Activated naive CD4-positive, alpha-beta T cell treated with anti-CD3 and anti-CD28 coated beads, Interleukin-2, amount 10 ng/mL, durations not matched to agents 7 days and 5 days (primary cell): ENCODE measurements around the gene IFNA5.

Experiments used
- CTCF ChIA-PET: fragments of 350-600 bp; sonication (Branson Sonifier 250); formaldehyde crosslinking; loops from one replicate; lab custom pipeline; 2021; ENCODE audit warnings: antibody characterized with exemption; lab: Charles Lee
- DNase-seq: peaks from one replicate; pipeline ENCODE4 v3.0.0-alpha.2; 2020
- H3K27ac Mint-ChIP-seq: one replicate; pipeline ENCODE4 v1.8.0; 2021; ENCODE audit warnings: mild to moderate bottlenecking, moderate library complexity, mixed read lengths
- H3K27me3 Mint-ChIP-seq: one replicate; pipeline ENCODE4 v1.8.0; 2021; ENCODE audit warnings: mild to moderate bottlenecking, mixed read lengths
- H3K36me3 Mint-ChIP-seq: one replicate; pipeline ENCODE4 v1.8.0; 2021; ENCODE audit warnings: mixed read lengths
- H3K4me1 Mint-ChIP-seq: one replicate; pipeline ENCODE4 v1.8.0; 2021; ENCODE audit warnings: mixed read lengths
- H3K4me3 Mint-ChIP-seq: one replicate; pipeline ENCODE4 v1.8.0; 2021; ENCODE audit warnings: mild to moderate bottlenecking, moderate library complexity, mixed read lengths
- H3K9me3 Mint-ChIP-seq: one replicate; pipeline ENCODE4 v1.8.0; 2021; ENCODE audit warnings: mixed read lengths

IFNA5 gene

DNA sequence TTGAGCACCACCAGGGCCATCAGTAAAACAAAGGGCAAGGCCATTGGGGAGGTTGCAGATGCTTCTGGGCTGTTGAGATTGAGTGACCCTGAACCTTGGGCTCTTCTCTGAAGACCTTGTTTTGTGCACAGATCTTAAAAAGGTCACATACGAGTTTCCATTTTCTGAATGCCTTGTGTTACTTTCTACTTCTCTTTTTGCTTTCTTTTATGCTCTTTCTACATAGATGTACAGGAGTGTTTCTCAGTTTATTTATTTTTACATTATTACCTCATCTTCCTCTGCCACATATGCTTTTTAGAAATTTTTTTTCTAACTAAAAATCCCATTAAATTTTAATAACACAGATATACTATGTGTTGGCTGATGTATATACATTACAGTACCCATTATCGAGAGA, at the start of gene IFNA5:
Gene IFNA5, minus strand, starts transcription at position 101 of the 400 bp plus-strand sequence. Its CDS starts 57 bp downstream, at position 44.
- Mint-ChIP-seq H3K27ac (no peak within 1 kb of the TSS), H3K4me1 (no peaks in the 10 kb centered on the region), H3K27me3 (peaks cover 13% of the 10 kb centered on the region), H3K36me3 (no peaks in the 10 kb centered on the region), H3K9me3 (no peaks in the 10 kb centered on the region), H3K4me3 (no peak within 1 kb of the TSS)
- CTCF ChIA-PET, result interaction anchor here (0.9 kb wide), 1 partner anchor 21 kb away, joined by 3 read pairs; no protein-coding TSS in a partner anchor
- DNase-seq, result no peak

DNA sequence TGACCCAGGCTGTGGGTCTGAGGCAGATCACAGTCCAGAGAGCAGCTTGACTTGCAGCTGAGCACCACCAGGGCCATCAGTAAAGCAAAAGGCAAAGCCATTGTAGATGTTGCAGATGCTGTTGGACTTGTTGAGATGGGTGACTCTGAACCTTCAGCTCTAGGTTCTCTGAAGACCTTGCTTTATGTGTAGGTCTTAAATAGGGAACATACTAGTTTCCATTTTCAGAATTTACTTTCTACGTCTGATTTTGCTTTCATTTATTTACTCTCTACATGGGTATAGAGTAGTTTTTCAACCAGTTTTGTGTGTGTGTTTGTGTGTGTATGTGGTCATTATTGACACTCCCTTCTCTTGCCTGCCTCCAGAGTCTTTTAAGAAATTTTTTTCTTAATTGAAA, 45.7 kb upstream of the IFNA5 start, which contains the start of gene IFNA6:
Gene IFNA6, minus strand, starts transcription at position 101 of the 400 bp plus-strand sequence. Its CDS starts 0 bp downstream, at position 101.
- Mint-ChIP-seq H3K4me1 (no peaks in the 10 kb centered on the region), H3K36me3 (peaks cover 6% of the 10 kb centered on the region), H3K9me3 (peaks cover 6% of the 10 kb centered on the region), H3K4me3 (no peak within 1 kb of the TSS), H3K27ac (no peak within 1 kb of the TSS), H3K27me3 (peaks cover 20% of the 10 kb centered on the region)
- no peak for DNase-seq
- CTCF ChIA-PET, result no interaction called here

DNA sequence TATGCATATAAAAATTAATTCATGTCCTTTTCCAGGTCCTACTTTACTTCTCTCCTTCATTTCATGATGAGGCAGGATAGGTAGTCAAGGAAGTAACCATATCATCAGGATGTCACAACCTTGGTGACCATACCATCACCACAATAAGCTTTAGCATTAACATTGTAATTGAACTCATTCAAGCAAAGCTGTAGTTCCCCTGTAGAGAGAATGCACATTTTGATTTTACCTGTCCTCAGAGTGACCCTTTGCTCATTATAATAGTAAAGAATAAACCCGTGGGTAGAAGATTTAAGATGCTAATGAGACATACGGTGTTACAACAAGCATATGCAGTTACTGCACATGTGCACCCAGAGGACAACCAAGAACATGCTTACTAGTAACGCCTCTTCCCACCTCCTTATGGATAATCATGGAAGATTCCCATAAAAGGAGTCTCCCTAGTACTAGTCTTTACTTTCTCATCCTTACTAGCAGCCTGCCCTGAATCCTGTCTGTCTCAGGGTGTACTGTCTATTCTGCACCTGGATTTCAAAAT, 43.4 kb upstream of the IFNA5 start:
- H3K27ac Mint-ChIP-seq, result no peak overlapping the region
- H3K4me1 Mint-ChIP-seq, result no peaks in the 10 kb centered on the region
- CTCF ChIA-PET, result no interaction called here
- no peak for DNase-seq
- H3K27me3 Mint-ChIP-seq, result peaks cover 22% of the 10 kb centered on the region
- H3K9me3 Mint-ChIP-seq, result peaks cover 5% of the 10 kb centered on the region
- no peak overlapping the region for H3K4me3 Mint-ChIP-seq
- peaks cover under 1% of the 10 kb centered on the region for H3K36me3 Mint-ChIP-seq

DNA sequence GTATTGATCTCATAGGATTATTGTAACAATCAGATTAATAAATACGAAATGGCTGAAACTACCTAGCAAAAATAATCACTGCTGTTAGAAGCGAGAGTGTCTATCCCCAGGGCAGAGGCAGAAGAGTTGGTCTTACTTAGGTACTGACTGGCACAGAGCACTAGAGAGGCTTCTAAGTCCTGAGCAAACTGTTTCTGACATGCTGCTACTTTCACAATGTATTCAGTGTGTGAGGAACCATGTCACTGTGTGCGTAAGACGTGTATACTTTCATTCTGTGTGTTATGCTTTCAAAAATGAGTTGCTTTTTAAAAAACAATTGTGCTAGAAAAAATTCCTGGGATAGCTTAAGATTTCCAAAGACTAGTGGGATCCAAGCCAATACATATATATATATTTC, 35.6 kb upstream of the IFNA5 start:
- Mint-ChIP-seq H3K27ac (no peak overlapping the region), H3K27me3 (peaks cover 40% of the 10 kb centered on the region)
- CTCF ChIA-PET, result interaction anchor here (0.6 to 1.4 kb wide), 2 partner anchors 11 to 14 kb away, joined by 3 to 4 read pairs; no protein-coding TSS in a partner anchor

DNA sequence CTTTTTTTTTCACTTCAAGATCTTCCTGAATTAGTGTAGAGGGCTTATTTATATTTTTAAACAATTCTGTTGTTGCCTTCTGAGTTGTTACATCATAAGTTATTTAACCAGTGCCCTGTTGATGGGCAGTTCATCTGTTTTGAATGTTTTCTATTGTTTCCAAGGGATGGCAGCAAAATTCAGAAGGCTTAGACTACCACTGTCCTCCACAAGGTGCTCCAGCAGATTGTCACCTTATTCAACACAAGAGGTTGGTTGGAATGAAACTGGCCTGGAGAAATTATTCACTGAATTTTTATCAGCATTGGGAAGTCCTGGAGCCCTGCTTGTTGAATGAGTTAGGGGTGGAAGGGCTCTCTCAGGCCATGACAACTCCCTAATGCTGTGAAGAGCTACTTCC, 31.3 kb upstream of the IFNA5 start:
- CTCF ChIA-PET, result interaction anchor here (0.7 to 1.3 kb wide), 2 partner anchors 62 to 112 kb away, joined by 3 read pairs; no protein-coding TSS in a partner anchor
- Mint-ChIP-seq H3K9me3 (peaks cover 3% of the 10 kb centered on the region), H3K27ac (peak overlapping the region; percentile 70), H3K4me1 (peaks cover 39% of the 10 kb centered on the region), H3K36me3 (peaks cover 27% of the 10 kb centered on the region), H3K27me3 (peaks cover 20% of the 10 kb centered on the region), H3K4me3 (peak overlapping the region; percentile 48)
- no peak for DNase-seq

More for the DNA sequence above, 35.6 kb upstream of the IFNA5 start:
- DNase-seq, result no peak
- Mint-ChIP-seq H3K9me3 (peaks cover 6% of the 10 kb centered on the region), H3K4me3 (no peak overlapping the region), H3K36me3 (peaks cover 2% of the 10 kb centered on the region), H3K4me1 (peaks cover 7% of the 10 kb centered on the region)

DNA sequence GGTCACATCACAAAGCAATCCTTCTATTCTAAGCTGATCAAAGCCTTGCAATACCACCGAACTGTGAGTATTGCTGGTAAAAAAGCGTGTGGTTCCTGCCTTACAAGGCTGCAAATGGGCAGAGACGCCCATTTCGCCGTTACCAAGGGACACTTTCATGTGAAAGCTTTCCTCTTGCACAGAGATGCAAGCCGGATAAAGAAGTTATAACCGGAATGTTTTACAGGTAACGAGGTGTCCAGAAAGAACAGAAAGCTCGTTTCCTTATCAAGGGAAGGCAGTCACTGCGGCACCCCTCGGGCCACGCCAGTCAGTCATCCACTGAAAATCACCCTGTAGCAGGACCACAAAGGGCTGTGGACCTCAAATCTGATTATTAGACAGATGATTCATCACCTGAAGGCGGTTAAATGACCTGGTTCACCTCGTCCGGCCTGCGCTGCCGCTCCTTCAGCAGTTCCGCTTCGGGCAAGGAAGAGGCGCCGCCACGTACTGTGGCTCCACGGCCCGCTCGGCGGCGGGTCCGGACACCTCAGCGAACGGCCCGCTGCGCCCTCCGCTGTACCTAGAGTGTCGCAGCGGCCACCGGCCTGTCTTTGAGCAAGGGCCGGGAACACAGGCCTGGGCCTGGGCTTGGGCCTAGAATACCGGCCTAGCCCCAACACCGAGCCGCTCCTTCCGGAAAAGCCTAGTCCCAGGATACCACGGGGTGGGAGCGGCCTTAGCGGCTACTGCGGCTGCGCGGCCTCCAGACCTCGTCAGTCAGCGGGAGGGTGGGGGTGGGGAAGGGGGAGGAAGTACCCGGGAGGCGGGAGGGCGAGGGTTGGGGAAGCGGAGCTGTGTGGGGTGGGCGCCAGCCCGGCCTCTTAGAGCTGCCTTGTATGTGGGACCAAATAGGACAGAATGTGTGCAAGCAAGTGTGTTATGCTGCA, 29.9 kb upstream of the IFNA5 start, which contains the start of gene KLHL9:
Gene KLHL9, minus strand, starts transcription at position 704 of the 932 bp plus-strand sequence. Its CDS starts 545 bp downstream, at position 159.
- peaks cover 3% of the 10 kb centered on the region for H3K9me3 Mint-ChIP-seq
- CTCF ChIA-PET, result interaction anchor here (0.6 to 2.3 kb wide), 8 partner anchors 9 to 152 kb away, joined by 3 to 15 read pairs (median 4); no protein-coding TSS in a partner anchor
- peak within 1 kb of the TSS; percentile 87 for H3K4me3 Mint-ChIP-seq
- H3K27ac Mint-ChIP-seq, result peak within 1 kb of the TSS; percentile 93
- peaks cover 53% of the 10 kb centered on the region for H3K4me1 Mint-ChIP-seq
- H3K36me3 Mint-ChIP-seq, result peaks cover 34% of the 10 kb centered on the region
- DNase-seq, result peak; percentile 89
- peaks cover 15% of the 10 kb centered on the region for H3K27me3 Mint-ChIP-seq

DNA sequence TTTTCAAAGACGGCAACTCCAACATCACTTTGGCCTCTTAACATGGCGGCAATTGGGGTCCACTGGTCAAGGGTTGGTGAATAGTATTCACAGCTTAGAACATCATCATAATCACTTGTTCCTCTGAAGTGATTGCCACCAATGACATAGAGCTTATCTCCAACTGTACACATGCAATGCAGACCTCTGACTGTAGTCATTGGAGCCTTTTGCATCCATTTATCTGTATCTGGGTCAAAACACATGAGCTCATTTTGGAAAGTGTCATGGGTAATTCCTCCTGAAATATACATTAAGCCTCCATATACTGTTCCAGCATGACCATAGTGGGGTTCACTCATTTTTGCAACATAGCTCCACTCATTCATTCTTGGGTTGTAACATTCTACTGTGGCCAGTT, 28.1 kb upstream of the IFNA5 start:
- CTCF ChIA-PET, result interaction anchor here (1.6 to 2.3 kb wide), 2 partner anchors 11 to 62 kb away, joined by 4 to 15 read pairs; no protein-coding TSS in a partner anchor
- Mint-ChIP-seq H3K4me3 (peak overlapping the region; percentile 87), H3K36me3 (peaks cover 40% of the 10 kb centered on the region), H3K4me1 (peaks cover 60% of the 10 kb centered on the region), H3K27ac (peak overlapping the region; percentile 19), H3K9me3 (peaks cover 3% of the 10 kb centered on the region), H3K27me3 (peaks cover 10% of the 10 kb centered on the region)
- no peak for DNase-seq

DNA sequence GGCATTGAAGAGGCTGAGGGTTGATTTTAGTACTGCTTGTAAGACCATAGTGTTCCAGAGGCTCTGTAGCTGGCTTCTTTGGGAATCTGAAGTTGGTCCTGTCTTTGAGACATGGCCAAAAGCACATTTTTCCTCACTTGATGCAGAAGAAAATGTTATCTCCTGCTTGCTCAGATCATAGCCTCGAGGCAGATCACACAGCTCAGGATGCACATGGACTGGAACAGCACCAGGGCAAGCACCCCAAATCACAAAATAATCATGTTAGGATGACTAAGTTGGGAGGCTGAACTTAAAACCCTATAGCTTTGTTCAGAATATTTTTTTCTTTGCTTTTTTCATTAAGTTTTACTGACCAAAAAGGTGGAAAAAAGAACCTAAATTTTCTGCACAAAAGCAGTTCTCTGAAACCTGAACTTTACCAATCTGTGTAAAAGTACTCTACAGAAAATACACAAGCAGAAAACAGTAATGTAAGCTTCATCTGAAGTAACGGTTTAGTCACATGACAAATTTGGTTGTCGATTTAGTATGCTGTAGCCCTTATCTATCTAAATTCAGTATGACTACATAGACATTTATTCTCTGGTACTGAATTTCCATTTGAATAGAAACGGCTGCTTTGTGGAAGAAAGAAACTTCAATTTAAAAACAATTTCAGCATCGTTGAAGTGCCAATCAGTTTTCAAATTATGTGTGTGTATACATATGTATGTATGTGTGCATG, 26.7 kb upstream of the IFNA5 start:
- Mint-ChIP-seq H3K36me3 (peaks cover 43% of the 10 kb centered on the region), H3K27ac (no peak overlapping the region), H3K9me3 (peaks cover 3% of the 10 kb centered on the region), H3K4me3 (peak overlapping the region; percentile 28), H3K4me1 (peaks cover 63% of the 10 kb centered on the region), H3K27me3 (peaks cover 3% of the 10 kb centered on the region)
- DNase-seq, result no peak
- CTCF ChIA-PET, result interaction anchor here (1.6 kb wide), 1 partner anchor 64 kb away, joined by 8 read pairs; no protein-coding TSS in a partner anchor

DNA sequence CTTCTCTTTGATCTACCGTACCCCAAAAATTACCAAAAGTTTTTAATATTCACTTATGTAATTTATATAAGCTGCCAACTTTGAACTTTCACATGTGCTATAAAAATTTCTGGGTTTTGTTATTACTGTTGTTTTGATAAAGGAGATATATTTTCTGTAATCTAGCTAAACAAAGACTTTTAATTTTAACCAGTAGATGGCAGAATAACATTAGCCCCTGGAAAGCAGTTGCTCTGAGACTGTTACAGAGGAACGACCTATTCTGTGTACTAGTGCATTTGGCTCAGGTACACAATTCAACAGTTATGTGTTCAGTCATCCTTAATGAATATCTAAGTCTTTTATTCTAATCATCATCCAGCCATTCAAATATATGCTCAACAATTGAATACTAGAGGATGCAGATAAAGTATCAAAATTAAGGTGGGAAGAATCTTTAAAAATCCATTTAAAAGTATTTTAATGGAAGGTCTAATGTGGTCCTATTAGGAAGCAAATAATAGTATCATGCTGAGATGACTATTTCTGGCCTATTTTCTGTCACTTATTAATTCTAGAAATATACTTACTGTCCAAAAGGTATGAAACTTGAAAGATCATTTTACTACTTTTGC, 21.5 kb upstream of the IFNA5 start:
- Mint-ChIP-seq H3K9me3 (no peaks in the 10 kb centered on the region), H3K36me3 (peaks cover 48% of the 10 kb centered on the region), H3K4me3 (no peak overlapping the region), H3K4me1 (peaks cover 30% of the 10 kb centered on the region), H3K27ac (no peak overlapping the region), H3K27me3 (no peaks in the 10 kb centered on the region)
- DNase-seq, result no peak
- CTCF ChIA-PET, result interaction anchor here (0.6 to 2.4 kb wide), 34 partner anchors 8 to 461 kb away, joined by 3 to 35 read pairs (median 3); partner anchors contain the start of gene KLHL9

DNA sequence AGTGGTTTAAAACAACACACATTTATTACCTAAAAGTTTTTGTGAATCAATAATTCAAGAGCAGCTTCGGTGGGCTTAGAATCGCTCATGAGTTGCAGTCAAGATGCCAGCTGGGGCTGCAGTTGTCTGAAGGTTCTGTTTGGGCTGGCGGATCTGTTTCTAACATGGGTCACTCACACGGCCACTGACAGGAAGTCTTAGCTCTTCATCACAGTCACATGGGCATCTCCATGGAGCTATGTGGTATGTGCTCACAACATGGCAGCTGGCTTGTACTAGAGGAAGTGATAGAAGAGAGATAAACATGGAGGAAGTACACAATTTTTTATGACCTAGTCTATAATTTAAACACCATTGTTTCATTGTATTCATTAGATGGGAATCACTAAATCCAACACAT, 18.9 kb upstream of the IFNA5 start:
- Mint-ChIP-seq H3K9me3 (no peaks in the 10 kb centered on the region), H3K36me3 (peaks cover 42% of the 10 kb centered on the region), H3K4me3 (no peak overlapping the region), H3K27me3 (no peaks in the 10 kb centered on the region), H3K4me1 (peaks cover 9% of the 10 kb centered on the region), H3K27ac (no peak overlapping the region)
- CTCF ChIA-PET, result interaction anchor here (0.6 to 9.4 kb wide), 8 partner anchors 71 to 238 kb away, joined by 3 to 60 read pairs (median 4); no protein-coding TSS in a partner anchor
- no peak for DNase-seq

DNA sequence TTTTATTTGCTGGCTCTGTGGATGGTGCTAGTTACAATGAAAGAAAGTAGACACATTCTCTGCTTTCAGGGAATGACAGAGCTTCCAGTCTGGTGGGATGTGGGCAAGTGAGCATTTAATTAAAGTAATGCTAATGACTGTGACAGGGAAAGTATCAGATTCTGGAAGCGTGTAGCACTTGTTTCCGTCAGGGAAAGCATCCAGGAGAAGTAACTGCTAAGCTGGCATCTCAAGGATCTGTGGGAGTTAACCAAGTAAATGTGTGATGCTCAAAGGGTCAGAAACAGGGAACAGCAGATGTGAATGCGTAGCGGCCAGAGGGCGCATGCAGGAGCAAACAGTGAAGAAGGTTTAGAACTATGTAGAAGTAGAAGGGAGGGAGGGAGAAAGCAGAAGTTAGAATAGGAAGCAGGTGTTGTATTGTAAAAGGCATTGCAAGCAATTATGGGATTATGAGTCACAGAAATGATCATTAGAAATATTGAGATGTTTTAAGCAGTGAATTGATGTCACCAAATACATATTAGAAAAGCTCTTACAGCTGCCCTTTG, 17.9 kb upstream of the IFNA5 start:
- CTCF ChIA-PET, result interaction anchor here (0.9 to 9.4 kb wide), 10 partner anchors 10 to 143 kb away, joined by 3 to 60 read pairs (median 4); no protein-coding TSS in a partner anchor
- Mint-ChIP-seq H3K4me3 (no peak overlapping the region), H3K27ac (no peak overlapping the region), H3K36me3 (peaks cover 40% of the 10 kb centered on the region), H3K9me3 (no peaks in the 10 kb centered on the region), H3K4me1 (peaks cover 8% of the 10 kb centered on the region), H3K27me3 (no peaks in the 10 kb centered on the region)
- no peak for DNase-seq

DNA sequence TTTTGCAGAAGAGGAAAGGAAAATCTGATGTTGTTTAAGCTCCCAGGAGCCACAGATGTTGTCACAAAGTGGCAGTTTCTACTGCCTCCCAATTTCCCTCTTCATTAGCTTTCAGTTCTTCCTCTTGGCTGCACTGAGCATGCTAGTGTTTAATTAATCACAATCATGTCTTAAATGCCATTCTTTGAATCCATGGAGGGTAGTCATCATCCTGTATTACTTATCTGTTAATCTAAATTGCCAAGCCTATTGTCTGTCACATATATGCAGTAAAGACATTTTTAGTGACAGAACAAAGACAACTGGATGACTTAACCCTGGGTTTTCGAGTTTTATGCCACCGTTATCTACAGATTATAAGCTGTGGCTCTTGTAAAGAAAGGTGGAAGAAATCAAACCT, 15.4 kb upstream of the IFNA5 start:
- H3K4me3 Mint-ChIP-seq, result no peak overlapping the region
- CTCF ChIA-PET, result interaction anchor here (0.8 to 9.4 kb wide), 5 partner anchors 74 to 469 kb away, joined by 3 to 60 read pairs (median 3); no protein-coding TSS in a partner anchor
- no peak overlapping the region for H3K27ac Mint-ChIP-seq
- peaks cover 31% of the 10 kb centered on the region for H3K36me3 Mint-ChIP-seq
- peaks cover 2% of the 10 kb centered on the region for H3K4me1 Mint-ChIP-seq
- DNase-seq, result no peak
- no peaks in the 10 kb centered on the region for H3K9me3 Mint-ChIP-seq
- H3K27me3 Mint-ChIP-seq, result no peaks in the 10 kb centered on the region
